Measurements from ENCODE around the gene DDOST. TPM values are rescaled to one million over a fixed set of nuclear protein-coding genes. Genes with fewer than 3 reads are reported as not detected.

DDOST gene
- total RNA-seq, 1 donor: 183 TPM

DNA sequence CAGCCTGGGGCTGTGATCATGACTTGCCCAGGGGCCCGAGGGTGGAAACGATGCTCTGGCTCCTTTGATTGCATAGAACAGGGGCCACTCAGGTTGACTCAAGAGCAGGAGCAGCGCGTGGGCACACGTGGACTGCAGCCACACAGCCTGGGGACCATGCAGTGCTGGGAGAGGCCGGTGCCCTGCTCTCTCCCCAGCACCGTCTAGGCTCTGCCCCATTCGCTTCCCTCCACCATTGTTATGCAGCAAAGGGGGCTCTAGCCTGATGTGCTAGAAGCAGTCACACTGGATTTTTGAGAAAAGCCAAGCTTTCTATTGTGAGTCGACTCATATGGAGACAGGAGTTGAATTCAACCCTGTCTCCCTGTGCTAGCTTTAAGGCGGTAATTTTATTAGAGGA lies 19.2 kb downstream of the DDOST start:
- TF ChIP-seq, protein P1, sequence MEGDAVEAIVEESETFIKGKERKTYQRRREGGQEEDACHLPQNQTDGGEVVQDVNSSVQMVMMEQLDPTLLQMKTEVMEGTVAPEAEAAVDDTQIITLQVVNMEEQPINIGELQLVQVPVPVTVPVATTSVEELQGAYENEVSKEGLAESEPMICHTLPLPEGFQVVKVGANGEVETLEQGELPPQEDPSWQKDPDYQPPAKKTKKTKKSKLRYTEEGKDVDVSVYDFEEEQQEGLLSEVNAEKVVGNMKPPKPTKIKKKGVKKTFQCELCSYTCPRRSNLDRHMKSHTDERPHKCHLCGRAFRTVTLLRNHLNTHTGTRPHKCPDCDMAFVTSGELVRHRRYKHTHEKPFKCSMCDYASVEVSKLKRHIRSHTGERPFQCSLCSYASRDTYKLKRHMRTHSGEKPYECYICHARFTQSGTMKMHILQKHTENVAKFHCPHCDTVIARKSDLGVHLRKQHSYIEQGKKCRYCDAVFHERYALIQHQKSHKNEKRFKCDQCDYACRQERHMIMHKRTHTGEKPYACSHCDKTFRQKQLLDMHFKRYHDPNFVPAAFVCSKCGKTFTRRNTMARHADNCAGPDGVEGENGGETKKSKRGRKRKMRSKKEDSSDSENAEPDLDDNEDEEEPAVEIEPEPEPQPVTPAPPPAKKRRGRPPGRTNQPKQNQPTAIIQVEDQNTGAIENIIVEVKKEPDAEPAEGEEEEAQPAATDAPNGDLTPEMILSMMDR (IDR thresholded peaks at IDR 0.05; ENCODE audit: insufficient read depth, low read length): no peak
- no peak for DNase-seq (ENCODE audit: low read depth)
- H3K4me3 ChIP-seq (ENCODE audit: low read depth, low read length): no peak overlapping the region

DNA sequence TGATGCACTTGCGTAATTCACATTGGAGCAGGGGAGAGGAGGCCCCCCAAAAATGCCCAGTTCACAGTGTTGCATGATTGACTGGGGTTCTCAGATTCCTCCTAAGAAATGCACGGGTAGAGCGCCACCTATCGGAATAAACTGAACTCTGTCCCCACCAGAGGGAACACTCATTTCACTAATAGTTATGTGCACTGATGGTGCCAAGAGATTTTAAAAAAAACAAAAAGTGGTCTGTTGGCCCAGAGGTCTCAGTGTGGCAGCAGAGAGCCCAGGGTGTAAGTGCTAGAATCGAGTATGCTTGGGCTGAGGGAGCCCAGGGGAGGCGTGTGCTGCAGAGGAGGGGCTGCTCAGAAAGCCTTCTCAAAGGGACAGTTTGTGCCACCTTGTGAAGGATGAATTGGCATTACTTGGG lies 21.0 kb downstream of the DDOST start:
- no peak overlapping the region for H3K4me3 ChIP-seq (ENCODE audit: low read depth, low read length)
- peak; percentile 74 for DNase-seq (ENCODE audit: low read depth)
- TF ChIP-seq, protein P1 (IDR thresholded peaks at IDR 0.05; ENCODE audit: insufficient read depth, low read length): peak; percentile 77

DNA sequence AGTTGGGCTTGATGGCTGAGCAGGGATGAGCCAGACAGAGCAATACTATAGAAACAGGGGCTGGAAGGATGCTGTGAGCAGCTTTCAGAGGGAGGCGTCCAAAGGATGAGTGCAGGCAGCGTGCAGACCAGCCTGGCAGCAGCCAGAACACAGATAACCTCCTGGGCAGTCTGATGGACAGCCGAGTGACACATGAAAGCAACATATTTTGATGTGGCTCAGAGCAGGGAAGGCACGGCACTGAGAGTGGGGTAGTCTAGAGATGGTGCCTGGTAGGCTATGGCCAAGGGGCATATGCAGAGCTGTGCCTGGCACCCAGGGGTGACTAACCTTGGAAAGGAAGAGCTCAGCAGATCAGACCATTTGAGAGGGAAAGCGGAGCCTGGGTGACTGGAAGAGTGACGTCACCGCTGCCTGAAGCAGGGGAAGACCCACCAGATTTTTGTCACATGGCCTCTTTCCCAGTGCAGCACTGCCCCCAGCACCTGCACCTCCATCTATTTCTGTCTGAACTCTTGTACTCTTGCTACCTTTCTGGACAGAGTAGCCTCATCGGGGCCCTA lies 24.3 kb downstream of the DDOST start:
- H3K4me3 ChIP-seq (ENCODE audit: low read depth, low read length): no peak overlapping the region
- TF ChIP-seq, protein P1 (IDR thresholded peaks at IDR 0.05; ENCODE audit: insufficient read depth, low read length): no peak
- DNase-seq (ENCODE audit: low read depth): no peak

DNA sequence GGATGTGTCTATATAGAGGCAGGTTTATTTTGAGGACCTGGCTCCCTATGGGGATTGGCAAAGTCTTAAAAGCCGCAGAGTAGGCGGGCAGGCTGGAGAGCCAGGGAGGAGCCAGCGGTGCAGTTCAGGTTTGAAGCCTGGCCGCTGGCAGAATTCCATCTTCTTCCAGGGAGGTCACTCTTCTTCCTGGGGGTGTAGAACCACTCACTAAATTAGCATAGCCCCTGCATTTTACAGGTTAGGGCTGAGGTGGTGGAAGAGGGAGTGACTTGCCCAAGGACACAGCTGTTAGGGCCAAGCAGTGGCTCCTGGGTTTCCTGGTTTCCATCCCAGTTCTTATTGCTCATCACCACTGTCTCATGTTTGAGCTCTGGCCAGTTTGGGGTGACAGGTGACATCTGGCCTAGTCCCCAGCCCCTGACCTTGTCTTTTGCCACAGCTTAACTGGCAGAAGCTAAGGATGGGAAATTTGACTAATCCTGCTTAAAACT lies 26.5 kb downstream of the DDOST start:
- DNase-seq (ENCODE audit: low read depth): peak; percentile 39
- peak overlapping the region; percentile 83 for H3K4me3 ChIP-seq (ENCODE audit: low read depth, low read length)
- TF ChIP-seq, protein P1 (IDR thresholded peaks at IDR 0.05; ENCODE audit: insufficient read depth, low read length): no peak

DNA sequence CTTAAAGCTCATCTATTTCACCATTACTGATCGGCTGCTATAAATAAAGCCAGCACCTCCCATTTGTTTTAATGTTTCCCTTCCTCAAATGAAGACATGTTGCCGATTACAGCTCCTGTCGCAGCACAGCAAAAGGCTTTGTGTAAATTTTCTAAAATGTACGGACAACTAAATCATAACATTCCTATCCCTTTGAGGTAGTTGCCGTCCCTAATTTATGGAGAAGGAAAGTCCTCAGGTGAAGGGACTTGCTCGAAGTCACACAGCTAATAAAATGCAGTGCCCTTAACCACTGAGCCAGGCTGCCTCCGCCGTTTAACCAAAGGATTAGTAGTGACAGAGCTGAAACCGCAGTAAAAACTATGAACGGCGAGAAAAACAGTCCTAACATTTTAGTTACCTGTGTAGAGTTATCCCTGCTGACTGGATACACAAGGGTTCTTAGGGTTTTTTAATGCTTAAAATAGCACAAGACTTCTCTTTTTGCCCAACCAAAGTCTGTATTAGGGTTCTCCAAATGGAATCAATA lies 27.0 kb downstream of the DDOST start:
- no peak for DNase-seq (ENCODE audit: low read depth)
- TF ChIP-seq, protein P1 (IDR thresholded peaks at IDR 0.05; ENCODE audit: insufficient read depth, low read length): no peak

DNA sequence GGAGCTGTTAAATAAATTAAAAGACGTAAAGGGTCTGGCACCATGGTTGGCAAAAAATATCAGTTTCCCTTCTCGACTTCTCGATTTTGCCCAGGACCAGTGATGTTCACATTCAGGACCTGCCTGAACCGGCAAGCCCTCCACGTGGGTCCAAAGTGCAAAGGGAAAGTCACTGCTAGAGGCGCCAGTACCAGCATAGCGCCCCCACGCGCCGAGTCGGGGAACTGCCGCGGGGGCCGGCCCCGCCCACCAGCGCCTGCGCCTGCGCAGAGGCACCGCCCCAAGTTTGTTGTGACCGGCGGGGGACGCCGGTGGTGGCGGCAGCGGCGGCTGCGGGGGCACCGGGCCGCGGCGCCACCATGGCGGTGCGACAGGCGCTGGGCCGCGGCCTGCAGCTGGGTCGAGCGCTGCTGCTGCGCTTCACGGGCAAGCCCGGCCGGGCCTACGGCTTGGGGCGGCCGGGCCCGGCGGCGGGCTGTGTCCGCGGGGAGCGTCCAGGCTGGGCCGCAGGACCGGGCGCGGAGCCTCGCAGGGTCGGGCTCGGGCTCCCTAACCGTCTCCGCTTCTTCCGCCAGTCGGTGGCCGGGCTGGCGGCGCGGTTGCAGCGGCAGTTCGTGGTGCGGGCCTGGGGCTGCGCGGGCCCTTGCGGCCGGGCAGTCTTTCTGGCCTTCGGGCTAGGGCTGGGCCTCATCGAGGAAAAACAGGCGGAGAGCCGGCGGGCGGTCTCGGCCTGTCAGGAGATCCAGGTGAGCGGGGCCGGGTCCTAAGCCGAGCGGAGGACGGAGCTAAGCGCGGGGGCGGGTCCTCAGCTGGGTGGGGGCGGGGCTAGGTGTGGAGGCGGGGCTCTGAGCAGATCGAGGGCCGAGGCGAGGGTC lies 27.7 kb downstream of the DDOST start, which contains the start of gene PINK1:
PINK1 (plus strand) TSS at position 269 of the 875 bp plus-strand sequence; CDS start at position 360, 91 bp downstream.
- H3K4me3 ChIP-seq (ENCODE audit: low read depth, low read length): peak within 1 kb of the TSS; percentile 83
- DNase-seq (ENCODE audit: low read depth): peak; percentile 64
- TF ChIP-seq, protein P1 (IDR thresholded peaks at IDR 0.05; ENCODE audit: insufficient read depth, low read length): peak; percentile 88

More for the DNA sequence above, 27.0 kb downstream of the DDOST start:
- H3K4me3 ChIP-seq (ENCODE audit: low read depth, low read length): peak overlapping the region; percentile 83
